HEK293T (cell line): ENCODE measurements around the gene GLT8D1.
A peak's percentile ranks its signal among the peaks of the same experiment; 100 is the strongest.

ENCODE experiments used
- CTCF ChIA-PET: fragments of 350-600 bp; formaldehyde crosslinking; extraction: SDS; loops from one replicate; lab custom pipeline; 2021; ENCODE audit warnings: antibody characterized with exemption, inconsistent platforms; lab: Yijun Ruan, JAX
- POLR2A ChIA-PET: fragments of 350-600 bp; formaldehyde crosslinking; extraction: SDS; loops from one replicate; lab custom pipeline; 2020; ENCODE audit warnings: antibody characterized with exemption, inconsistent platforms; lab: Yijun Ruan, JAX
- DNase-seq: peaks from one replicate; pipeline ENCODE4 v3.0.0; 2012; ENCODE audit warnings: mixed read lengths; ENCODE audit errors: extremely low spot score
- ARNT ChIP-seq: fragments of 450-650 bp; IDR thresholded peaks from 2 replicates; pipeline ENCODE4 v1.6.1; 2017; ENCODE audit warnings: mild to moderate bottlenecking
- BHLHE40 ChIP-seq: fragments of 450-650 bp; IDR thresholded peaks from 2 replicates; pipeline ENCODE4 v1.6.1; 2016; ENCODE audit warnings: mild to moderate bottlenecking, moderate library complexity, borderline replicate concordance
- CTBP1 ChIP-seq: fragments of 450-650 bp; IDR thresholded peaks from 2 replicates; pipeline ENCODE4 v1.6.1; 2016; ENCODE audit warnings: borderline replicate concordance
- ELF4 ChIP-seq: fragments of 450-650 bp; IDR thresholded peaks from 2 replicates; pipeline ENCODE4 v1.6.1; 2017; ENCODE audit warnings: antibody characterized with exemption
- FOXA1 ChIP-seq: fragments of 450-650 bp; IDR thresholded peaks from 2 replicates; pipeline ENCODE4 v1.6.1; 2016; ENCODE audit warnings: mild to moderate bottlenecking
- FOXK2 ChIP-seq: fragments of 450-650 bp; IDR thresholded peaks from 2 replicates; pipeline ENCODE4 v1.6.1; 2016; ENCODE audit warnings: mild to moderate bottlenecking
- FOXM1 ChIP-seq: fragments of 450-650 bp; IDR thresholded peaks from 2 replicates; pipeline ENCODE4 v1.6.1; 2017; ENCODE audit warnings: mild to moderate bottlenecking, borderline replicate concordance
- HDGF ChIP-seq: fragments of 450-650 bp; IDR thresholded peaks from 2 replicates; pipeline ENCODE4 v1.6.1; 2017; ENCODE audit warnings: antibody characterized with exemption, borderline replicate concordance
- L3MBTL2 ChIP-seq: fragments of 450-650 bp; conservative IDR thresholded peaks from 2 replicates; pipeline ENCODE4 v1.6.1; 2016; ENCODE audit warnings: mild to moderate bottlenecking
- LEF1 ChIP-seq: fragments of 450-650 bp; IDR thresholded peaks from 2 replicates; pipeline ENCODE4 v1.6.1; 2017; ENCODE audit warnings: mild to moderate bottlenecking, borderline replicate concordance
- NFRKB ChIP-seq: fragments of 450-650 bp; IDR thresholded peaks from 2 replicates; pipeline ENCODE4 v1.6.1; 2016; ENCODE audit warnings: mild to moderate bottlenecking, moderate library complexity
- PKNOX1 ChIP-seq: fragments of 450-650 bp; IDR thresholded peaks from 2 replicates; pipeline ENCODE4 v1.6.1; 2016
- SP1 ChIP-seq: fragments of 450-650 bp; IDR thresholded peaks from 2 replicates; pipeline ENCODE4 v1.6.1; 2017
- SUZ12 ChIP-seq: fragments of 450-650 bp; IDR thresholded peaks from 2 replicates; pipeline ENCODE4 v1.6.1; 2016; ENCODE audit warnings: mild to moderate bottlenecking
- TARDBP ChIP-seq: fragments of 450-650 bp; IDR thresholded peaks from 2 replicates; pipeline ENCODE4 v1.6.1; 2016
- ZNF384 ChIP-seq: fragments of 450-650 bp; IDR thresholded peaks from 2 replicates; pipeline ENCODE4 v1.6.1; 2016

Gene GLT8D1

GRCh38 chr3:52685285-52685708 is 20.3 kb downstream of the GLT8D1 start:
- peak; percentile 87 for DNase-seq
- TF ChIP-seq FOXM1 (0 out of 2 replicates have a peak, but pooled peaks have one; percentile 48), LEF1 (no peak), L3MBTL2 (peak; percentile 57), ARNT (no peak), HDGF (no peak), TARDBP (no peak)
- ChIA-PET POLR2A (interaction anchor here (1.0 to 1.3 kb wide), 2 partner anchors 9 to 18 kb away, joined by 3 to 5 read pairs; no protein-coding TSS in a partner anchor), CTCF (no interaction called here)

GRCh38 chr3:52684184-52684583 is 21.4 kb downstream of the GLT8D1 start:
- no peak for DNase-seq
- POLR2A ChIA-PET, result interaction anchor here (0.7 to 1.3 kb wide), 2 partner anchors 10 to 21 kb away, joined by 3 read pairs; partner anchors contain the start of genes GLT8D1 and SPCS1
- CTCF ChIA-PET, result no interaction called here
- no peak for TF ChIP-seq TARDBP
- no peak for TF ChIP-seq NFRKB
- no peak for TF ChIP-seq HDGF
- no peak for TF ChIP-seq ZNF384
- TF ChIP-seq L3MBTL2, result no peak
- TF ChIP-seq ELF4, result no peak
- no peak for TF ChIP-seq BHLHE40
- no peak for TF ChIP-seq FOXK2

- DNase-seq, result no peak
- CTCF ChIA-PET, result no interaction called here
- no peak for TF ChIP-seq LEF1
- no peak for TF ChIP-seq FOXA1
- TF ChIP-seq PKNOX1, result no peak
- no peak for TF ChIP-seq SP1
- no peak for TF ChIP-seq ARNT
- TF ChIP-seq ELF4, result no peak
- TF ChIP-seq TARDBP, result no peak
- no peak for TF ChIP-seq FOXM1
- TF ChIP-seq SUZ12, result no peak
- TF ChIP-seq BHLHE40, result no peak
- POLR2A ChIA-PET, result no interaction called here
These were observed 22.0 kb downstream of the GLT8D1 start for GRCh38 chr3:52683611-52684010.

- ChIA-PET POLR2A (no interaction called here), CTCF (no interaction called here)
- DNase-seq, result no peak
- no peak for TF ChIP-seq PKNOX1
- no peak for TF ChIP-seq NFRKB
- no peak for TF ChIP-seq TARDBP
- no peak for TF ChIP-seq SP1
- no peak for TF ChIP-seq SUZ12
- TF ChIP-seq HDGF, result no peak
- TF ChIP-seq ZNF384, result no peak
- TF ChIP-seq FOXK2, result no peak
- no peak for TF ChIP-seq ARNT
- no peak for TF ChIP-seq FOXM1
- no peak for TF ChIP-seq LEF1
- no peak for TF ChIP-seq BHLHE40
- no peak for TF ChIP-seq CTBP1
- TF ChIP-seq ELF4, result no peak
- no peak for TF ChIP-seq L3MBTL2
- TF ChIP-seq FOXA1, result no peak
These were observed 23.6 kb downstream of the GLT8D1 start for GRCh38 chr3:52682016-52682415.

- TF ChIP-seq ELF4 (no peak), L3MBTL2 (no peak), SP1 (no peak), ZNF384 (no peak), ARNT (no peak)
- POLR2A ChIA-PET, result no interaction called here
- DNase-seq, result no peak
- CTCF ChIA-PET, result no interaction called here
These were observed 24.0 kb downstream of the GLT8D1 start for GRCh38 chr3:52681596-52681995.

GRCh38 chr3:52679811-52680210 is 25.8 kb downstream of the GLT8D1 start:
- ChIA-PET POLR2A (no interaction called here), CTCF (no interaction called here)
- no peak for DNase-seq
- TF ChIP-seq CTBP1 (no peak), TARDBP (no peak), NFRKB (no peak), ZNF384 (no peak), HDGF (no peak), FOXK2 (no peak), L3MBTL2 (no peak), ARNT (no peak), SUZ12 (no peak), BHLHE40 (no peak), SP1 (no peak), PKNOX1 (no peak), ELF4 (no peak), LEF1 (no peak), FOXA1 (no peak), FOXM1 (no peak)

- POLR2A ChIA-PET, result no interaction called here
- CTCF ChIA-PET, result no interaction called here
- TF ChIP-seq SUZ12, result no peak
- no peak for TF ChIP-seq PKNOX1
- no peak for TF ChIP-seq ARNT
- TF ChIP-seq FOXA1, result no peak
- TF ChIP-seq LEF1, result no peak
- no peak for DNase-seq
These were observed 26.4 kb downstream of the GLT8D1 start for GRCh38 chr3:52679199-52679538.
